ENCODE results near the gene ADAMTS2. TPM values are rescaled to one million over a fixed set of nuclear protein-coding genes. Genes with fewer than 3 reads are reported as not detected.

ADAMTS2 gene
- total and polyA plus RNA-seq, 2 donors (not counting 3 experiments of a cell fraction or from before 2014, with no cell fraction given) = not detected

- H3K27ac ChIP-seq (ENCODE audit: insufficient read depth, low read depth, low read length) = no peak overlapping the region
- no TSS peak for BruUV-seq (replicated peaks)
- no peaks in the 10 kb centered on the region for H4K20me1 ChIP-seq (replicated peaks; ENCODE audit: control insufficient read depth, extremely low read depth, insufficient read depth, low read length)
- peaks cover 4% of the 10 kb centered on the region for H3K9me3 ChIP-seq (replicated peaks; ENCODE audit: control insufficient read depth, insufficient read depth, low read length)
- no peak overlapping the region for H3K9ac ChIP-seq (replicated peaks; ENCODE audit: extremely low read depth, insufficient read depth, low read length)
- ChIA-PET CTCF (no interaction called here), POLR2A (no interaction called here)
- H3K4me1 ChIP-seq (ENCODE audit: control insufficient read depth, extremely low read depth, insufficient read depth, low read length) = no peaks in the 10 kb centered on the region
- H3K9me1 ChIP-seq (replicated peaks; ENCODE audit: control insufficient read depth, extremely low read depth, insufficient read depth, low read length) = no peaks in the 10 kb centered on the region
- TF ChIP-seq CTCF (IDR thresholded peaks at IDR 0.05; ENCODE audit: extremely low read depth in 1 of 2, insufficient read depth in 1 of 2, low read depth in 1 of 2, low read length in 2 of 2) = no peak
- TF ChIP-seq POLR2AphosphoS5 (IDR thresholded peaks at IDR 0.05; ENCODE audit: insufficient read depth, low read depth, low read length) = no peak
- TF ChIP-seq GATA2 (IDR thresholded peaks at IDR 0.05; ENCODE audit: insufficient read depth, insufficient read length, low read depth, low read length) = no peak
- TF ChIP-seq EZH2 (IDR thresholded peaks at IDR 0.05; ENCODE audit: borderline replicate concordance, low read depth, low read length, severe bottlenecking) = no peak
- no peak for TF ChIP-seq MAX (IDR thresholded peaks at IDR 0.05; ENCODE audit: insufficient read depth, insufficient read length)
- TF ChIP-seq FOS (IDR thresholded peaks at IDR 0.05; ENCODE audit: borderline replicate concordance, insufficient read depth, low read length) = no peak
- no peak for TF ChIP-seq JUN (IDR thresholded peaks at IDR 0.05; ENCODE audit: borderline replicate concordance, insufficient read depth, insufficient read length, low read depth)
- no peak for TF ChIP-seq MYC (IDR thresholded peaks at IDR 0.05; ENCODE audit: low read depth, low read length)
- TF ChIP-seq POLR2A (IDR thresholded peaks at IDR 0.05; ENCODE audit: low read depth, low read length) = no peak
- no peak overlapping the region for H2AFZ ChIP-seq (ENCODE audit: low read depth, low read length)
- DNase-seq (ENCODE audit: low read depth, low spot score) = no peak
- H3K27me3 ChIP-seq (ENCODE audit: control insufficient read depth in 2 of 2, insufficient read depth in 2 of 2, low read length in 2 of 2) = no peaks in the 10 kb centered on the region
- no peak overlapping the region for H3K4me2 ChIP-seq (ENCODE audit: insufficient read depth, low read length)
- intact Hi-C loops (cut with micrococcal nuclease) = no loop called here
- no peak for FAIRE-seq
- dilution Hi-C loops (cut with MboI; ENCODE audit: extremely low pct_ligation_motif_present, low sequenced_read_pairs) = no loop called here
- H3K79me2 ChIP-seq (ENCODE audit: control insufficient read depth, insufficient read depth, low read length) = no peaks in the 10 kb centered on the region
- no peaks in the 10 kb centered on the region for H3K36me3 ChIP-seq (ENCODE audit: control insufficient read depth in 2 of 2, extremely low read depth in 1 of 2, insufficient read depth in 2 of 2, low read length in 2 of 2)
- no peak overlapping the region for H3K4me3 ChIP-seq (replicated peaks in 1 of 3; ENCODE audit: insufficient read depth in 1 of 3, low read depth in 1 of 3, low read length in 3 of 3)
Measured at GRCh38 chr5:179229331-179229831, 115.9 kb downstream of the ADAMTS2 start.
